ENCODE results near the gene CENPN. TPM values are rescaled to one million over a fixed set of nuclear protein-coding genes. Genes with fewer than 3 reads are reported as not detected.
A peak's percentile ranks its signal among the peaks of the same experiment; 100 is the strongest.

Gene CENPN
- polyA plus RNA-seq, 3 donors = 2.5 to 4.9 (median 4.4) TPM

GRCh38 chr16:81053761-81054160, 46.7 kb downstream of the CENPN start:
- no peaks in the 10 kb centered on the region for H3K27me3 Mint-ChIP-seq (ENCODE audit: low read depth in 3 of 3)
- no peak overlapping the region for H3K4me3 ChIP-seq (replicated peaks in 1 of 3; ENCODE audit: low read depth in 2 of 3, low read length in 3 of 3)
- no peak overlapping the region for H2AFZ ChIP-seq (ENCODE audit: insufficient read depth, low read depth, low read length, poor library complexity, severe bottlenecking)
- no peak overlapping the region for H3K9ac ChIP-seq (ENCODE audit: insufficient read depth, low read length, poor library complexity, severe bottlenecking)
- no peaks in the 10 kb centered on the region for H3K36me3 ChIP-seq (replicated peaks in 1 of 2; ENCODE audit: control insufficient read depth in 1 of 2, insufficient read depth in 2 of 2, low read length in 2 of 2)
- no peaks in the 10 kb centered on the region for H3K27me3 ChIP-seq (ENCODE audit: control insufficient read depth in 2 of 2, insufficient read depth in 2 of 2, low read length in 2 of 2)
- H3K4me1 ChIP-seq (ENCODE audit: control insufficient read depth in 1 of 2, insufficient read depth in 2 of 2, low read length in 2 of 2) = no peaks in the 10 kb centered on the region
- H3K4me2 ChIP-seq (replicated peaks; ENCODE audit: extremely low read depth, low read length, poor library complexity, severe bottlenecking) = no peak overlapping the region
- peaks cover 7 to 12% of the 10 kb centered on the region in 2 donors for H3K9me3 ChIP-seq (replicated peaks in 1 of 2; ENCODE audit: control insufficient read depth in 1 of 2, insufficient read depth in 1 of 2, low read length in 2 of 2)
- no peak overlapping the region for H3K27ac ChIP-seq (ENCODE audit: low read depth in 1 of 2, low read length in 2 of 2)
- peaks cover 5 to 26% (median 19%) of the 10 kb centered on the region in 7 donors for H3K9me3 Mint-ChIP-seq
- intact Hi-C loops (cut with micrococcal nuclease) = no loop called here
- no peaks in the 10 kb centered on the region for H3K36me3 Mint-ChIP-seq
- WGBS (ENCODE audit: insufficient coverage) = 80% methylated on average over 1 of the region's 11 CpGs
- H3K27ac Mint-ChIP-seq = no peak overlapping the region
- DNase-seq = no peak
- H3K79me2 ChIP-seq (ENCODE audit: insufficient read depth, low read length) = no peaks in the 10 kb centered on the region
- H4K20me1 ChIP-seq (ENCODE audit: insufficient read depth, low read length) = no peaks in the 10 kb centered on the region
- no peak for TF ChIP-seq CTCF (IDR thresholded peaks at IDR 0.05)
- H3K4me3 Mint-ChIP-seq = no peak overlapping the region
- no peaks in the 10 kb centered on the region for H3K4me1 Mint-ChIP-seq

- no peaks in the 10 kb centered on the region for H3K9me3 ChIP-seq (replicated peaks in 1 of 2; ENCODE audit: control insufficient read depth in 1 of 2, insufficient read depth in 1 of 2, low read length in 2 of 2)
- no peaks in the 10 kb centered on the region for H4K20me1 ChIP-seq (ENCODE audit: insufficient read depth, low read length)
- H3K27ac ChIP-seq (ENCODE audit: low read depth in 1 of 2, low read length in 2 of 2) = no peak overlapping the region
- no peak overlapping the region for H3K9ac ChIP-seq (ENCODE audit: insufficient read depth, low read length, poor library complexity, severe bottlenecking)
- no peak overlapping the region for H3K4me3 ChIP-seq (replicated peaks in 1 of 3; ENCODE audit: low read depth in 2 of 3, low read length in 3 of 3)
- H3K4me1 Mint-ChIP-seq = no peaks in the 10 kb centered on the region
- intact Hi-C loops (cut with micrococcal nuclease) = no loop called here
- no peak for DNase-seq
- 93% methylated on average over 11 of the region's 14 CpGs for WGBS (ENCODE audit: insufficient coverage)
- H3K4me2 ChIP-seq (replicated peaks; ENCODE audit: extremely low read depth, low read length, poor library complexity, severe bottlenecking) = no peak overlapping the region
- H3K36me3 ChIP-seq (replicated peaks in 1 of 2; ENCODE audit: control insufficient read depth in 1 of 2, insufficient read depth in 2 of 2, low read length in 2 of 2) = no peaks in the 10 kb centered on the region
- peaks cover 0 to 4% (median 0%) of the 10 kb centered on the region in 3 donors for H3K27me3 Mint-ChIP-seq (ENCODE audit: low read depth in 3 of 3)
- no peaks in the 10 kb centered on the region for H3K4me1 ChIP-seq (ENCODE audit: control insufficient read depth in 1 of 2, insufficient read depth in 2 of 2, low read length in 2 of 2)
- H3K27me3 ChIP-seq (ENCODE audit: control insufficient read depth in 2 of 2, insufficient read depth in 2 of 2, low read length in 2 of 2) = no peaks in the 10 kb centered on the region
- no peaks in the 10 kb centered on the region for H3K36me3 Mint-ChIP-seq
- H3K79me2 ChIP-seq (ENCODE audit: insufficient read depth, low read length) = no peaks in the 10 kb centered on the region
- H3K9me3 Mint-ChIP-seq = no peaks in the 10 kb centered on the region
- no peak for TF ChIP-seq CTCF (IDR thresholded peaks at IDR 0.05)
- peak overlapping the region in 1 of 7 donors; percentile 11 for H3K27ac Mint-ChIP-seq
- no peak overlapping the region for H2AFZ ChIP-seq (ENCODE audit: insufficient read depth, low read depth, low read length, poor library complexity, severe bottlenecking)
- H3K4me3 Mint-ChIP-seq = no peak overlapping the region
These were observed 53.7 kb downstream of the CENPN start for GRCh38 chr16:81060576-81061306.

Measured in CD14-positive monocyte (primary cell).